ENCODE results near the gene MBTD1.
A peak's percentile ranks its signal among the peaks of the same experiment; 100 is the strongest.
"Not testable (repeated sequence)": the region's sequence is repeated elsewhere in the genome, so short reads cannot be mapped to it uniquely, and the experiment has no call there.

Gene MBTD1

DNA sequence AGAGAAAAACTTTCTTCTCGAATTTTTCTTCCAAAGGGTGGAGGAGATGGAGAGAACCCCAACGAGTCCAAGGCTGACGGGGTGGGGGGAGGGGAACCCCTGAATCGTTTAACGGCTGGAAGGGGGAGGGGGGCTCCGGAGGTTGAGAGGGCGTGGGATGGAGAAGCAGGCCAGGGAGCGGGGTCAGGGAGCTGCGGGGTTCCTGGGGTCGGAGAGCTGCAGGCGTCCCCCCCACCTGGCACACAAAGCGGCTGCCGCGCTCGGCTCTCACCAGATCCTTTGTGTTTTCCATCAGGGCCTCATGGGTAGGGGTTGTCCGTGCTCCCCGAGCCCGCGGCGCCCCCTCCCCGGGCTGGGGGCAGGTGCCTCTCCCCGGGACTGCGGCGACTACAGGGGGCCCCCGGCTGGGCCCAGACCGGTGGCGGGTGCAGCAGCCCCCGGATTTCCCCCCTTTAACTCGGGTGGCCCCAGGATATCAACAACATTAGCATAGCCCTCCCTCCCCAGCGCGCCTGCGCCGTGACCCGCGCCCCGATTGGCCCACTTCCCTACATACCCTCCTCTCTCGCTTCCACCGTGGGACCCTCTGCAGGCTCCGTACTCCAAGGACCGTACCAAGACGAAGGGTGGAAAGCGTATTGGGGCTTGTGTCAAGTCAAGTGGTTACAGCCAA lies at the start of gene MBTD1:
MBTD1 (minus strand) TSS at position 486 of the 673 bp plus-strand sequence. CDS start 34,888 bp downstream, outside the sequence.
- in situ Hi-C loops (cut with MboI; ENCODE audit: low pct_unique_long_range_greater_than_20kb, low sequenced_read_pairs): no loop called here
- DNase-seq: peak; percentile 97

GRCh38 chr17:51305182-51305581 lies 45.3 kb upstream of the MBTD1 start:
- no peak for DNase-seq
- in situ Hi-C loops (cut with MboI; ENCODE audit: low pct_unique_long_range_greater_than_20kb, low sequenced_read_pairs): no loop called here

DNA sequence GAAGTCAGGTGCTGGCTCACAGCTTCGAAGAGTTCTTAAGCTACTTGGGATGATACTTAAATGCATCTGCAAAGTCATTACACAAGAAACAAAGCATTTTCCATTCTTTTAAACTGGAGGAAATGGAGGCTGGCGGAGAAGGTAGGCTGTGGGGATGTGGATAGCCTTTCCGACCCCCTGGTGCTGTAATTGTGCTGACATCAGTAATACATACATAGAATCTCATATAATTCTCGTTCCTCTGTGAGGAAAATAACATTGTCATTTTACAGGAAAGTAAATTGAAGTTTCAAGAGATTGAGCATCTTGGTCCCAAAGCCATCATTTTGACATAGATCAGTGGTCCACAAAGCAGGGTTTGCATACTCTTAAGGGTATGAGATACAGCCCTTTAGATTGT lies 40.0 kb upstream of the MBTD1 start:
- in situ Hi-C loops (cut with MboI; ENCODE audit: low pct_unique_long_range_greater_than_20kb, low sequenced_read_pairs): no loop called here

DNA sequence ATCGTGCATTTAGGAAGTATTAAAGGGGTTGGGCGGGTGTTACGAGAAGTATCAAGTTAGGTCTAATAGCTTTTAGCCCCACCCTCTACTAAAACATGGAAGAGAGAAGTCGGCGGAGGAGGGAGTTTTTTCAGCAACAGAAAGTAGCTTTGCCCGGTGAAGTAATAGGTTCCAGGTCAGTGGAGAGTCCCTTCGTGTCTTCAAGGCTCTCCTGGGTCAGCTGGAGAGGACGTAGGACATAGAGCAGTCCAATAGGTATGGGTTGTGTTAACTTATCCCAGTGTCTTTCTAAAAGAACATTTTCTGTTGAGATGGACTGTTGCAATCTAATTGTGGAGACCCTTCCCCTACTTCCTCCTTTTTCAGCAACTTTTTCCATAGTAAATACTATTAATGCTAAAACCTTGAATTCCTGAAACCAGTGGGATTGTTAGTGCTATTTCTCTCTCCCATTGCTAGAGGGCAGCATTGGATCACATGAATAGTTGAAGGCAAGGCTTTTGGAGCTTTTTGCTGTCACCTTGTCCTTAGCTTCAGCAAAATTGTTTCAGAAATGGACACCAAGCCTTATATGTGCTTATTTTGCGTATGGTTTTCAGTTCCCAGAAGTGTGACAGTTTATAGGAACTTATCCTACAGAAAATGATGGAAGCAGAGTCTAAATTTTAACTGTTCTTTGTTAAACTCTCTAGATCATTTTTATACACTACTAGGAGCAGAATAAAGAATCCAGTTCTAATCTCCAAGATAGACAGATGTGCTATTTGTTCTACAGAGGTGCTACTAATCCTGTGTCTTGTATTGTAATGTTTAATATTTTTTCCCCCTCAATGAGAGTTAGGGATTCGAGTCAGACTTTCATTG lies 38.9 kb upstream of the MBTD1 start:
- peak; percentile 45 for DNase-seq
- in situ Hi-C loops (cut with MboI; ENCODE audit: low pct_unique_long_range_greater_than_20kb, low sequenced_read_pairs): no loop called here

More for the DNA sequence above, 40.0 kb upstream of the MBTD1 start:
- DNase-seq: no peak

GRCh38 chr17:51294338-51294737 lies 34.5 kb upstream of the MBTD1 start:
- not testable (repeated sequence) for DNase-seq

GRCh38 chr17:51289696-51290111 lies 29.9 kb upstream of the MBTD1 start:
- in situ Hi-C loops (cut with MboI; ENCODE audit: low pct_unique_long_range_greater_than_20kb, low sequenced_read_pairs): no loop called here
- no peak for DNase-seq

More at GRCh38 chr17:51294338-51294737, 34.5 kb upstream of the MBTD1 start:
- in situ Hi-C loops (cut with MboI; ENCODE audit: low pct_unique_long_range_greater_than_20kb, low sequenced_read_pairs): not testable (repeated sequence)

- in situ Hi-C loops (cut with MboI; ENCODE audit: low pct_unique_long_range_greater_than_20kb, low sequenced_read_pairs): no loop called here
- DNase-seq: no peak
Measured at GRCh38 chr17:51287412-51287811, 27.6 kb upstream of the MBTD1 start.

- DNase-seq: no peak
Measured at GRCh38 chr17:51279183-51279582, 19.3 kb upstream of the MBTD1 start.

DNA sequence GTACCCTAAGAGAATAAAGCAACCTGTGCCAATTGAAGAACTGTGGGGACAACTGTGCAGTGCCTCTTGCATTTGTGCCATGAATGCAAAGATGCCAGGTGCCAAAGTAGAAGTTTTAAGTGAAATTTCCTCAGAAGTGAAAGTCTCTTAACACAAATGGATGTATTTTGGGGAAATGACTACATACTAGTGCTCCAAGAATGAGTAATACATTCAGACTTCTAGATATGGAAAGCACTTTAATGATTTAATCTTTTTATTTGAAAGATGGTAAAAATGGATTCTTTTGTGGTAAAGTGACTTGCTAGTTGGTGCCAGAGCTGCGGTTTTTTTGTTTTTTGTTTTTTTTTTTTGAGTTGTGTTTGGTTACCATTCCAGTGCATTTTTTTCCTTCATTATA lies 15.5 kb upstream of the MBTD1 start:
- DNase-seq: no peak
- in situ Hi-C loops (cut with MboI; ENCODE audit: low pct_unique_long_range_greater_than_20kb, low sequenced_read_pairs): no loop called here

More at GRCh38 chr17:51279183-51279582, 19.3 kb upstream of the MBTD1 start:
- in situ Hi-C loops (cut with MboI; ENCODE audit: low pct_unique_long_range_greater_than_20kb, low sequenced_read_pairs): no loop called here

DNA sequence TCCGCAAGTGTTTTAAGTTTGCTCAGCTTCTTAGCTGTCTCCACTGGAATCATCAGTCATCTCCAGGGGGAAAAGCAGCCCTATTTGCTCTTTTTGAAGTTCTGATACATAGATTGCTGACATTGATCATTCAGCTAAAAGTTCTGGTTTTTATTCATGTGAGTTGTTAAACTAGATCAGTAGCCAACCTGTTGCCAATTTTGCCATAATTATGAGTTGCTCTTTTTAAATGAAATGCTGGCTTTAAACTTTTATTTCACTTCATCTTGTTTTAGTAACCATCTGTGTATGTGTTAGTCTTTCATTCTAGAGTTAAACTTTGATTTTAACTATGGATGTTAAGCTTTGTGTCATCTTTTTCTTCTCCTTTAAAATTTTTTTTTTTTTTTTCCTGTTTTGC lies 13.0 kb upstream of the MBTD1 start:
- in situ Hi-C loops (cut with MboI; ENCODE audit: low pct_unique_long_range_greater_than_20kb, low sequenced_read_pairs): no loop called here
- DNase-seq: no peak

DNA sequence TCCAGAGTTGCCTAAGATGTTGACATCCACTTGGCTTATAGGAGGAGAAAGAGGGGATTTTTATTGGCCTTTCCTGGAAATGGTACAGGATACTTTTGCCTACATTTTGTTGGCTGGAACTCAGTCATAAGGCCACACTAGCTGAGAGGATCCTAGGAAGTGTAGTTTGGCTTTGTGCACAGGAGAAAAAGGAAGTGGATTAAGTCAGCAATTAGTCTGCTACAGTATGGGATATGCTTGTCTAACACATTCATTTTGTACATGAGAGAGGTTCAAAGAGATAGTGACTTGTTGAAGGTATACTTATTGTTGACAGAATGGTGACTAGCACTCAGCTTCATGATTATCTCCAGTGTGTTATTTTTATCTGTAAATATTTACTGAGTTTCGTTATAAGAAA lies 10.8 kb upstream of the MBTD1 start:
- in situ Hi-C loops (cut with MboI; ENCODE audit: low pct_unique_long_range_greater_than_20kb, low sequenced_read_pairs): no loop called here
- peak; percentile 19 for DNase-seq

DNA sequence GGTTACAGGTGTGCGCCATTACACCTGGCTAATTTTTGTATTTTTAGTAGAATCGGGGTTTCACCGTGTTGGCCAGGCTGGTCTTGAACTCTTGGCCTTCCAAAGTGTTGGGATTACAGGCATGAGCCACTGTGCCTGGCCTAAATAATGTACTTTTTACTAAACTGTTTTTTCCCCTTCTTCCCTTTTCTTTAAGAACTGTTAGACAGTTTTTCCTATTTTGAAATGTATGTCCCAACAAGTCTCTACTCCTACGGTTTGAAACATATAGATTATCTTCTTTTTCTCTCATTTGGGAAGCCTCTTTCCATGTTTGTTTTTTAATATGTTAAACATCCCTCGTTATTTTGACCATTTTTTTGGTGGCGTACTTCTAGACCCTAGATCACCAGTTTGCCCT lies 10.1 kb upstream of the MBTD1 start:
- in situ Hi-C loops (cut with MboI; ENCODE audit: low pct_unique_long_range_greater_than_20kb, low sequenced_read_pairs): no loop called here
- DNase-seq: no peak

DNA sequence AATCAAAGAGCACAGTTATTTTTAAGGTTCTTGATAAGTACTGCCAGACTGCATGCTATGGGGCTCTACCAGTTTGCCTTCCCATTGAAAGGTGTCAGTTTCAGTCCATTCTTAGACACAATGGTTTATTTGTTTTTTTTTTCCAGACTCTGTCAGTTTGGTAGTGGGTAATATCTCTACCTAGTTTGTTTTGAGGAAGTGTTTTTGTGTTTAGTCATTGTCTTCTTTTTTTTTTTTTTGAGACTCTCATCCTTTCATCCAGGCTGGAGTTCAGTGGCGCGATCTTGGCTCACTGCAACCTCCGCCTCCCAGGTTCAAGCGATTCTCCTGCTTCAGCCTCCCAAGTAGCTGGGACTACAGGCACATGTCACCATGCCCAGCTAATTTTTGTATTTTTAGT lies 4.6 kb upstream of the MBTD1 start:
- peak; percentile 39 for DNase-seq
- in situ Hi-C loops (cut with MboI; ENCODE audit: low pct_unique_long_range_greater_than_20kb, low sequenced_read_pairs): not testable (repeated sequence)

DNA sequence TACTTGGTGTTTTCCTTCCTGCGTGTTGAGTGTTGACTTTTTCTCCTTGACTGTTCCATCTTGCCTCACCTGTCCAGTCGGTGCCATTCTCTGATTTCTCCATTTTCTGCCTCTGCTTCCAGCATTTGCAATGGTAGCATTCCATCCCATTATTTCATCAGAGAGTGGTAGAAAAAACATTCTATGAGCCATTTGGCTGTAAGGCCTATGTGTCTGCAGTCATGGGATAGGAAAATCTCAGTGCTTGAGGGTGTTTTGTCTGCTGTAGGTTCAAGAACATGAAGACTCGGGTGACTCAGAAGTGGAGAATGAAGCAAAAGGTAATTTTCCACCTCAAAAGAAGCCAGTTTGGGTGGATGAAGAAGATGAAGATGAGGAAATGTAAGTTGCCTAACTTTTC lies 3.2 kb upstream of the MBTD1 start:
- in situ Hi-C loops (cut with MboI; ENCODE audit: low pct_unique_long_range_greater_than_20kb, low sequenced_read_pairs): no loop called here
- no peak for DNase-seq

- DNase-seq: peak; percentile 62
- in situ Hi-C loops (cut with MboI; ENCODE audit: low pct_unique_long_range_greater_than_20kb, low sequenced_read_pairs): no loop called here
Measured at GRCh38 chr17:51261024-51261963, 1.4 kb upstream of the MBTD1 start.

DNA sequence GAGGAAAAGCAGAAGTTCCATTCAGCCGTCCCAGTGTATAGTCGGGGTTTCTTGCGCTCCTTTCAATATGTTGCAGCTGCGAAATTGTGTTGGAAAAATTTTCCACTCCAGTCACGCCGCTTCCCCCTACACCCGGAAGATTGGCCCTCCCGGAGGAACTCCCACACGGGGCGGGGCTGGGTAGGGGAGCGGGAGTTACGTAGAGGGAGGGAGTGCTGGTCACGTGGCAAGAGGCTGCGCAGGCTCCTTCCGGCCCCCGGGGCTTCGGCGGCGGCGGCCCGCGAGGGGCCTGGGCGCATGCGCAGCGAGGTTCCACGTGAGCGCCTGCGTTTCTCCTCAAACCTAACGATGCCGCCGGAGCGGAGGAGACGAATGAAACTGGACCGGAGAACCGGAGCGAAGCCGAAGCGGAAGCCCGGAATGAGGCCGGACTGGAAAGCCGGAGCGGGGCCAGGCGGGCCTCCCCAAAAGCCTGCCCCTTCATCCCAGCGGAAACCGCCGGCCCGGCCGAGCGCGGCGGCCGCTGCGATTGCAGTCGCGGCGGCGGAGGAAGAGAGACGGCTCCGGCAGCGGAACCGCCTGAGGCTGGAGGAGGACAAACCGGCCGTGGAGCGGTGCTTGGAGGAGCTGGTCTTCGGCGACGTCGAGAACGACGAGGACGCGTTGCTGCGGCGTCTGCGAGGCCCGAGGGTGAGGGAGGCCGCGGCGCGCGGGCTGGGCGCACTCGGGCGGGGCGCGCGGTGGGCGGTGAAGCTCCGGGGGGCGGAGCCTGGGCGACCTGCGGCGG lies 581 bp upstream of the MBTD1 start, which contains the start of gene UTP18:
UTP18 (plus strand) TSS at position 310 of the 787 bp plus-strand sequence; CDS start at position 349, 39 bp downstream.
- DNase-seq: peak; percentile 98
- in situ Hi-C loops (cut with MboI; ENCODE audit: low pct_unique_long_range_greater_than_20kb, low sequenced_read_pairs): no loop called here

DNA sequence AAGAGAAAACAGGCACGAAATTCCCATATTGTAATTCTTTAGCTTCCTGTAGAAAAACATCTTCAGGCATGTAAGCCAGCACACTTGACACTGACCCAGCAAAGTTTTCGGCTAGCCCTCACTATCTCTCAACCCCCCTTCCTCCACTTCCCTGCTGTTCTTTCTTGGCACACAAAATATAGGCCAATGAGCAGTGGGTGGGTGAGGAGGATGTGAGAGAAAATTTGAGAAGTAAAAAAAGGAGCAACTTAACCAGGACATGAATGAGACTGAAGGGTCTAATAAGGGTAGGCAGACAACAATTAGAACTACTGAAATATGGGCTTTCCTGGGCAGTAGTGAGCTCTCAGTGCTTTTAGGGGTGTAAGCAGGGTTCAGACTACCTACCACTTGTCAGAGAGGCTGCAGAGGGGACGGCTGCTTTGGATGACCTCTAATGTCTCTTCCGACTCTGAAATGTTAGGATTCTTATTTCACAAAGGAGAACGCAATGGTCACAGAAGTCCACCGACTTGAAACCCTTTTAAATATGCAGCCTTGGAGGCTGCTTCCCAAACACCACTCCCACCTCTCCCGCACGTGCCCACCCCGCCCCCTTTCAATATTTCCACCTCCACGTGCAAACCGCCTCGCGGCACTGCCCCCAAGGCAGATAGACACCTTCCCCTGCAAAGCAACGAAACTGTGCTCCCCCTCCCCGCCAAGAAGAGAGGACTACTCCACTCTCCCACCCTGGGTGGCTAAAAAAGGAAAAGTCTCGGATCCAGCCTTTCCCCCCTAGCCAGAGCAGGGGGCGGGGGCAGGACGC lies 889 bp downstream of the MBTD1 start:
- in situ Hi-C loops (cut with MboI; ENCODE audit: low pct_unique_long_range_greater_than_20kb, low sequenced_read_pairs): no loop called here

More for the DNA sequence above, 889 bp downstream of the MBTD1 start:
- DNase-seq: peak; percentile 47

Data from KBM-7 (cell line).